GM19463 (cell line): ENCODE measurements around the gene SPECC1.
"Not testable (repeated sequence)": the region's sequence is repeated elsewhere in the genome, so short reads cannot be mapped to it uniquely, and the experiment has no call there.

Experiments
- ATAC-seq: cut with Tn5 transposase; IDR thresholded peaks from one replicate; pipeline ENCODE4 v1.9.1; 2021; ENCODE audit warnings: mild to moderate bottlenecking, moderate library complexity; ENCODE audit not compliant: unreplicated experiment

The SPECC1 gene

DNA sequence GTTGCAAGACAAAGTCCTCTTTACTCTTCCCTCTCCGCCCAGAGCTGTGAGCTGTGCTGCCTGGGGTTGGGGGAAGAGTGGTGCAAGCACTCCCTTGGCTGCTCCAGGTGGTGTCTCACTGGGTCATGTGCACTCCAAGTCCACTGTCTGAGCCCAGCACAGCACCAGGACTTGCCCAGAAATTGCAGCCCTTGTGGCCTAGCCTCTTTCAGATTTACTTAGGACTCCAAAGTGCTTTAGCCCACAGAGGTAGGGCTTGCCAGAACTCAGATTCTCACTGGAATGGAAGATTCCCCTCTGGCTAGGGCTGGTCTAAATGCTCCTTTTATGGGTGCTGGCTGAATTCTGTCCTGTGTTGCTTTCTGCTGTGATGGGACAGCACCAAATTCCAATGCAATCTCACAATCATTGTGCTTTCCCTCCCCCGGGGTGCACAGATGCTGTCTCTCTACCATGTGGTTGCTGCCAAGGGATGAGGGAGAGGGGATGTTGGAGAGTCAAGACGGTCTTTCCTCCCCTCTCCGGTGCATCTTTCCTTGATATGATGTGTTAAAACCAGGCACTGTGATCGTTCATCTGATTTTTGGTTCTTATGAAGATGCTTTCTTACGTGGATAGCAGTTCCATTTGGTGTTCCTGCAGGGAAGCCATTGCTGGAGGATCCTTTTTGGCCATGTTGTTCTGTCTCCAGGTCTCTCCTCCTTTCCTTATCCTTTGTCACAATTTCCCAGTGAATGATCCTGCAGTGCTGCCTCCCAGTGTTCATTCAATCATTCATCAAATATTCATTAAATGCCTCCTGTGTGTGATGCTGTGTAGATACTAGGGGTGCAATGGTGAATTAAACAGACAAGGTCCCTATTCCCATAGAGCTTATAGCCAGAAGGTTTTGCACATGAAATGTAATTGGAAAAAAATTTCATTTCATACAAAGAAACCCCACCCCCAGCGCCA is 216.3 kb downstream of the SPECC1 start:
- ATAC-seq, result no peak

DNA sequence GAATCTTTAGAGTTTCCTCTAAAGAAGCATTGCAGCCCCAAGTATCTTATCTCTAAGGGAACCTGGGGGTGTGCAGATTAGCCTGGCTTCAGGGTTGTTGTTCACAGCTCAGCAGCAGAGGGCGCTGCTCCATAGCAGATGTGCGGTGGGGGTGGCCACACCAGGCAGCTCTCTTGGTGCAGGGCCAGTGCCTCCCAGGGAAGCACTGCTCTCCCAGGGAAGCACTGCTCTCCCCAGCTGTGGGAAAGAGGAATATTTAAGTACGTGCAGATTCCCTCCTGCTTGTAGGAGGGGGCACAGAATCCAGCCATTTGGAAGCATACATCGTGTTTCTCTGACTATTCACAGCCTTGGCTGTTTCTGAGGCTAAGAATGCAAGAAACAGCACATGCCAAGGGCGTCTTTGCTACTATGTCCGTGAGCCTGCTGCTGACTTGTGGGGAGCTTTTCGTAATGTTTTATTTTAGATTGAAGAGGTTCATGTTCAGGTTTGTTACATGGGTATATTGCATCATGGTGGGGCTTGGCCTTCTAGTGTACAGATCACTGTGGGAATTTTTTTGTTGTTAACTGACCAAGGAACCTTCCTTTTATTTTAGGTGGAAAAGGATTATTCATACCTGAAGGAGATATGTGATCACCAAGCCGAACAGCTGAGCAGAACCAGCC is 217.8 kb downstream of the SPECC1 start:
- peak; percentile 62 for ATAC-seq

DNA sequence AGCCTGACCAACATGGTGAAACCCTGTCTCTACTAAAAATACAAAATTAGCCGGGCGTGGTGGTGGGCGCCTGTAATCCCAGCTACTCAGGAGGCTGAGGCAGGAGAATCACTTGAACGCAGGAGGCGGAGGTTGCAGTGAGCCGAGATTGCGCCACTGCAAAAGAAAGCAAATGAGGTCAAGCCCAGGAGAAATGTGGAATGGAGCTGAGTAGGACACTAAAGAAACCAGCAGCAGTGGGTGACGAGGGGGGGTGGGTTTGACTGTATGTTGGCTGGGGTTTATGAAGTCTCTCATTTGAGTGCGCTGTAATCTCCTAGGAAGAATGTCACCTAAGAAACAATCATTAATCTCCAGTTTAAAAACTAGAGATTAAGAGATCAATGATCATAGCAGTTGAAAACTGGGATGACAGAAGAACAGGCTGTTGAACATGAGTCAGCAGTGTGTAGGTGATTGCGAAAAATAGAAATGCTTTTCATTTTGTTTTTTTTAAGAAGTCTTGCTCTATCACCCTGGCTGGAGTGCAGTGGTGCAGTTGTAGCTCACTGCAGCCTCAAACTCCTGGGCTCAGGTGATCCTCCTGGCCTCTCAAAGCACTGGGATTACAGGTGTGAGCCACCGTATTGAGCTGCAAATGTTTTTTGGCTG is 218.7 kb downstream of the SPECC1 start:
- not testable (repeated sequence) for ATAC-seq

DNA sequence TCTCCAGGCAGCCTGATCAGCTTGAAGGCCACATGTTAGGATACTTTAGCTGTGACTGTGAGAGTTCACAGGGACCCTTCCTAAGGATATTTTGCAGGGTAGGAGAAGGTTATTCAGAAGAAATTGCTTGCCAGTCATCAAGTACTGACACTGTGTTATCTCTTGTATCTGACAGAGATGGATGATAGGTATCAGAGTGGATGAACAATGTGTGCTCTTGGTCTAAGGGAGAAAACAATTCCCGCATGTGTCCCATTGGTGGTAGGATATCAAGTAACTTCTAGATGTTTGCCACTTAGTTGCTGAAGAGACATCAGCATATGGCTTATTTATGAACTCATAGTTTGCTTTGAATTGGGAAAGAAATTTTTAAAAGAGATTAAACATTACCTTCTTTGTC is 219.3 kb downstream of the SPECC1 start:
- no peak for ATAC-seq

DNA sequence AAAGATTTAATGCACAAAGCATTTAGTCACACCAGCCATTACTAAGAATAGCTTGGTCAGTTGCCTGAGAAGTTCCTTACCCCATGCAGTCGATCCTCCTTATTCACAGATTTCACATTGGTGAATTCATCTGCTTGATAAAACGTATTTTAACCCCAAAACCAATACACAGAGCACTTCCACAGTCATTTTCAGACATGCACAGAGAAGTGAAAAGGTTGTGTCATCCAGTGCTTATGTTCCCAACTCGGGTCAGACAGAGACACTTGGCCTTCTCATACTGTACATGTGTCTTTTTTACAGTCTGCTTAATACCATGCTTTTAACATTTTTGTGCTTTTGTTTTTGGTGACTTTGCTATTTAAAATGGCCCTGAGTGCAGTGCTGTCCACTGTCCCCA is 219.7 kb downstream of the SPECC1 start:
- ATAC-seq, result no peak

DNA sequence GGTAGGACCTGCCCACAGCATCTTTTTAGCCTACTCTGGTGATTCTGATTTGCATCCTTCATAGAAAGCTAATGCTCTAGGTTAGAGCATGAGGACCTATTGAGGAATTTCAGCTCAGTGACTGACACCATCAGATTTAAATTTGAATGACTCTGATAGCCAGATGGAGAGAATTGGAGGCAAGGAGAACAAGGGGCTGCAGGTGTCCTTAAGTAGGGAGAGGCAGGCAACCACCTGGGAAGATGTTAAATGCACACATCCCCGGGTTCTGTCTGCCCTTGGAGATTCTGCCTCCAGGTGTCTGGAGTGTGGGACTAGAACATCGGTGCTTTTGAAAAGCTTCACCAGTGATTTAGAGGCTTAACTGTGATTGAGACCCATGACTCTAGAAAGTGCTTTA is 221.8 kb downstream of the SPECC1 start:
- no peak for ATAC-seq

DNA sequence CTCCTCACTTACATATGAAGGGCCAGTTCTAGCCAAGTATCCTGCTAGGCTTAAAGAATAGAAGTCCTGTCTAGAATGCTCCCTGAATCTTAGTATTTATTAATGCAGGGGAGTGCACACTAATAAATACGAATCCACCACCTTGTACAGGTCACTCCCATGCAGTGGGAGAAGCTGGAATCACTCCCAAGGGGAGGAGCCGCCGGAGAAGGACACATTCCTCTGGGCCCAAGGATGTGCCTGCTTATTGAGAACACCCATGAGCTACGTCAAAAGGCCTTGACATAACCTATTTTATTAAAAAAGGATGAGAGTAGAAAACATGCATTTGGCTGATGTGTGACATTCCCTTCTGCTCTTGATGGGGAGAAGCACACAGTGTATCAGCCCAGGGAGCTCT is 223.5 kb downstream of the SPECC1 start:
- ATAC-seq, result no peak

DNA sequence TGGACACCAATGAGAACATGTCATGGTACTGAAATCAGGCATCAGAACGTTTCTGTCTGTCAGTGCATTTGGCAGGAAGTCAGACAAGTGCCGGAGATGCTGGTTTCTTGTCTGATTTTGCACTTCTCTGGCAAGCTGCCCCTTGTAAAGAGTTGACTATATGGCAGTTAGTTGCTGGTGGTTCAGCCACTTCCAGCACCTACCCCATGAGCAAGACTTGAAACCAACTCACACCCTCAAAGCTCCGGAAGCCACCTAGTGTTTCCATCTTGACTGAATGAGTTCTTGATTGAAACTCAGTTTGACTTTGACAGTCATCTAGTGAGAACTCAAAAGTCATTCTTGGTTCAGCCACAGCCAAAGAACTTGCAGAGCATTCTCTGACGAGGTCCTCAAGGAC is 225.1 kb downstream of the SPECC1 start:
- ATAC-seq, result no peak

DNA sequence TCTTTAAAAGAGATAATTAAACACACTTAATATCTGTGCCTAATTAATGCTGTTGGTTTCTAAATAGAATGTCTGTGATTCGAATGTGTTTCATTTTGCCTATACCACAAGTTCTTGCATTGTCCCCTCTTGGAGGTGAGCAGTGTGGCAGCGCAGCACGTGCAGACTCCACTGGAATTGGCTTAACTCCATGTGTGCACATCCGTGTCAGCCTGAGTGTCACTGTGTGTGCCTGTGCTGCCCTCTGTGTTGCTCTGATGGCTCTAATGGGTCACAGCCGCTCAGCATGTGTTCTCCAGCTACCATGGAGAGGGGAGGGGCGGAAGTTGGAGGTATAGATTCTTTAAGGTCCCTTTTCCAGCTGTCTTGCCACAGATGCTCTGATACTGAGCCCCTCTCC is 226.6 kb downstream of the SPECC1 start:
- no peak for ATAC-seq

DNA sequence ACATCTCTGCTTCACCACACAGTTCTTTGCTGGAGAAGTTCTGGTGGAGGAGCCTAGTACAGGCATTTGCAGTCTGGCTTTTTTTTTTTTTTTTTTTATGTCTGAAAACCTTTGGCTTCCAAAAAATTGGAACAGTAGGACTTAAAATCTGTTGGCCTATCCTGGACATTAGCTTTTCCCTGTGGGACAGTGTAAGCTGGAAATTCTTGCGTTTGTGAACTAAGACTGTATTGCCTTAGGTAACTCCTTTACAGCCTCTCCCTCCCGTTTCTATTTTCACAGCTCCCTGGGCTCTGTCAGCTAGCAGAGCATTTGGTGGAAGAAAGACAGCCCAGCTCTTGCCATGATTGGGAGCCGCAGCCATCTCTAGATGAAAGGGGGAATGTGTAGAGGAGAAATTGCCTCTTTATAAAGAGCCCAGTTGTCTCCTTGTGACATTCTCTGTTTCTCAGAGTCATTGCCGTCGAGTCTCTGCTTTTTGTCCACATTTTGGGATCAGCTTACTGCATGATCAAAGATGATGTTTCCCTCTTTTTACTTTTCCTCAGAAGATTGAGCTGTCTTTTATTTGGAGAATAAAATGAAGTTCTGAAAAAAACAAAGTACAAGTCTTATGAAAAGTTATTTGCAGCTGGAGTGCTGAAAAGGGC is 227.5 kb downstream of the SPECC1 start:
- ATAC-seq, result no peak

DNA sequence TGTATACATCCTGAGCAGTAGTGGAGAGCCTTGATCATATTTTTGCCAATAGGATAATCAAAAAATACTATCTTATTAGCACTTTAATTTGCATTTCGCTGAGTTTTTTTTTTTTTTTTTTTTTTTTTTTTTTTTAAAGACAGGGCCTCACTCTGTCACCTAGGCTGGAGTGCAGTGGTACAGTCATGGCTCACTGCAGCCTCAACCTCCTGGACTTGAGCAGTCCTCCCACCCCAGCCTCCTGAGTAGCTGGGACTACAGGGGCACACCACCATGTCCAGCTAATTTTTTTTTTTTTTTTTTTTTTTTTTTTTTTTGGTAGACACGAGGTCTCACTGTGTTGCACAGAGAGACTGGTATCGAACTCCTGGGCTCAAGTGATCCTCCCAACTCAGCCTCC is 230.6 kb downstream of the SPECC1 start:
- ATAC-seq, result not testable (repeated sequence)

DNA sequence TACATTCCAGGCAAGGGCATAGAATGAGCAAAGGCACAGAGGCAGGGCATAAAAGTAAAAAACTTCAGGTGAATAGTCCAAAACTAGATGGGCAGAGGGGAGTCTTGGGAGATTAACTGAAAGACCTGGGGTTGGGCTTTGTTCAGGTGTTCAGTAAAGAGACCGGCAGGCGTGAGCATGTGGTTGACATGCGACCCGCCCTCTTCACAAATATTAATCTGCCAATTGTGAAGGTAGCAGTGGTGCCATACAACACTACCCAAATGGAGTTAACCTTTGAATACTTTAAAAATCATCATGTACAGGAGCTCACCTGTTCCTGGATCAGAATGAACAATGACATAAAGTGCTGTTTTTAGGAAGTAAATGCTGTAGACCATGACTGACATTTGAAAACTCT is 232.7 kb downstream of the SPECC1 start:
- no peak for ATAC-seq

DNA sequence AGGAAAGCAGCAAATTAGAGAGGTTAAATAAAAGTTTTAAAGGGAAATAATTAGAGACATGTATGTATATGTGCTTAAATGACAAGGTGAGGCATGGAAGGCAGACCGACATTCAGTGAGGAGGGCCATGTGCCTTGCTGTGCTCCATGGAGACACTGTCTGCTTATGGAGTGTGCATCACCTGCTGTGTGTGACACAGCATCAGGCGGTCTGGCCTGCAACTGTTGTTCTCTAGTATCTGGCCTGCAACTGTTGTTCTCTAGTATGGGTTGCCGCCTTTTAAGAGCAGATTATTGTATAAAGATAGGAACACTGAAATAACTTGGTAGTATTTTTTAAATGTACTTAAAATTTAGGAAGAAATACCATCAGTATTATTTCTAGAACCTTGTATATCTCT is 233.1 kb downstream of the SPECC1 start:
- no peak for ATAC-seq

DNA sequence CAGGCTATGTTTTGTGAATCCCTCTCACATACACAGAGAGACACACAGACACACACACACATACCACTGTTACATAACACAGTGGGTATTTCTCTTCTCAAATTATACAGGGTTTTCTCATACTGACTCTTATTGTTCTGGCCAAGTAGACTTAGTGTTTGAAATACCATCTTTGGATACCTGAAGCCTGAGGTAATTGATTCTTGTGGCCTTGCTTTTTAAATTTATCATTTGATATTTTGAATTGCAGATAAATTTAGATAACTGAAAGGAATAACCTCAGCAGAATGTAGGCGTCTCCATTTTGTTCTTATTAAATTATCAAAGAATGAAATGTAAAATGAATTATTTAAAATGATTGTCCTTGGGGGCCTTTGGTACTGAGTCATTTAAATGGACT is 234.4 kb downstream of the SPECC1 start:
- ATAC-seq, result no peak

DNA sequence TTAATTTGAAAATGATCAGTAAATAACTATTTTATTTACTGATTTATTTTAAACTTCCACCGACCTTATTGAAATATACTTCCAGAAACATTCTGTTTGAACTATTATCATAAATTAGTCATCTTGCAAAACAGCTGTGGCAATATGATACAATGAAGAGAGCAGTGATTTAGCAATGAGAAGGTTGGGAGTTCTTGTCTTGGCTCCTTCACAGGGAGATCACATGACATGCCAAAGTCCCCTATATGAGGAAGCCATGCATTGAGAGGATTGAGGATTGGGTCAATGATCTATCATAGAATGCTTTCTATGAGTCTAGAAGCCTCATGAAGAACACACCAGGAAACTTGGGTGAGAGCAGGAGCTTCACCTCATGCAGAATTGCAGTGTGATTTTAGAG is 235.5 kb downstream of the SPECC1 start:
- ATAC-seq, result no peak

DNA sequence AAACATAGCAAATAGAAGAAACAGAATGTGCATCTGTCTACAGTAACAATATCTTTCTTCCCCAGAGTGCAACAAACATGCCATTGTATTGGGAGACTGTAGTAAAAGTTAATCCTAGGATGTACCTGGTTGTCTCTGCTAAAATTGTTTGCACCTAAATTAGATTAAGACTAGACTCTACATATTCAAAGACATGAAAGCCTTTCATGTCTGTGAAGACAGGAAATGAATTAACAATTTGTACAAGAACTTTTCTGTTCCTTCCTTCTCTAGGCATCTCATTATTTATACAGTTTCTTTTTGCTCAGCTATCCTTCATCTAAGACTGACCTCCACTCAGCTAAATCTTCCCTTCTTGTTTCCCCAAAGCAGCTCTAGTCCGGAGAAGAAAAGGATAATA is 237.5 kb downstream of the SPECC1 start:
- ATAC-seq, result no peak

DNA sequence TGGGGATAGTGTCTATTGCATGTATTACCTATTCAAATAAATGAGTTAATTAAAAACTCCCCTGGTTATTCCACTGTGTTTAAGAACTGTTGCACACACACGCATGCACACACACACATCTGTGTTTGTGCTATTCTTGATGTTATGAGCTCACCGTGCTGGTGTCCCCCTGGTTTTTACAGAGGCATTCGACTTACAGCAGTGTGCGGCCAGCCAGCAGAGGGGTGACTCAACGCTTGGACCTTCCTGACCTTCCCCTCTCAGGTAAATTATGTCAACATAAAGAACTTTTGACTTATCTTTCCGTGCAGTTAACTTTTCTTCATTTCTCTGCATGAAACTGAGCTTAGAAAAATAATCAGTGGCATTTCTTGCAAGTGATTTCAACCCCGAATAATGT is 244.2 kb downstream of the SPECC1 start:
- ATAC-seq, result no peak

DNA sequence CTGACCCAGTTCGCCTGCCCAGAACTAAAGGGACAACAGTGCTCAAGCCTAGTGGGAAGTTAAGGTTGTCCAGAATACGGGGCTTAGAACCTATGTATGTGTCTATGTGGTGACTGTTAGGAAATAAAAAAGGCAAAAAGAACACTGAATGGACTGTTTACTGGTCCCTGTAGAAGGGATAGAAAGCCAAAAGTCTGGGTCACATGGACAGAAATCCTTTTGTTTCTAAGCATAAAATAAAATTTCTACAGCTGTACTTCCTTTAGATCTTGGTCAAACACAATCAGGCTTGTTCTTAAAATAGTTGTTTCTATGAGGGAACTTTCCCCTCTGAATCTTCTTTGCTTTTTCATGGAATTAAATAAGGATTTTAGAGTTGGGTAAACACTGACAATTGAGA is 245.4 kb downstream of the SPECC1 start:
- ATAC-seq, result no peak

DNA sequence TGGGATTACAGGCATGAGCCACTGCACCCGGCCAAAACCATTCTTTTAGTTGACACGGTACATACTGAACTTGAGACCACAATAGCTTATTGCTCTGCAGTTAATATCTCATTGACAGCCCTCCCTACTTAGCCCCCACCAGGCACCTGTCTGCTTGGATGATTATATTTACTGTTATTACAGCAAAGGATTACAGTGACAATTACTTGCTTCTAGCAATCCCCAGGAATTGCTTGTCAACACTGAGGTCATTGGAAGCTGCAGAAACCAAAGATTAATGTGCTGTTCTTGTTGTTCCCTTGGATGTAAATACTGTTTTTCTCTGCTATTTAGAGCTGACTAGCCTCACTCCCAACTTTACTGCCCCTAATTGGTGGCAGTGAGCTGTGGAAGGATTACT is 247.0 kb downstream of the SPECC1 start:
- no peak for ATAC-seq

DNA sequence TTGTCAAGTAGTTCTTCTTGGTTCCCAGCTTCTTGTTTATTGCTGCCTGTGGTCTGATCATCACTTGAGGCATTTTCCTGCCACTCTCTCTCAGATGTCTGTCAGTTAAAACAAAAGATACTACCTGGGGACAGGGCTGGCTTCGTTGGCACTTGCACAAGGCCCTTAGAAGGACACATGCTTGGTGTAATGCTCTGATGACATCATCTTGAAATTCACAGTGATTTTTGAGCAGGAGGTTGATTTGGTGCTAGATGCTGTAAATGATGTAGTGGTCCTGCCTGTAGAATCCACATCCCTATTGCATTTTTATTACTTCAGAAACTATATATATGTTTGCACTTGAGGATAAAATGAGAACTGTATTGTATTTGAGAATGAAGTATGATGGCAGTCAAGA is 247.8 kb downstream of the SPECC1 start:
- no peak for ATAC-seq

DNA sequence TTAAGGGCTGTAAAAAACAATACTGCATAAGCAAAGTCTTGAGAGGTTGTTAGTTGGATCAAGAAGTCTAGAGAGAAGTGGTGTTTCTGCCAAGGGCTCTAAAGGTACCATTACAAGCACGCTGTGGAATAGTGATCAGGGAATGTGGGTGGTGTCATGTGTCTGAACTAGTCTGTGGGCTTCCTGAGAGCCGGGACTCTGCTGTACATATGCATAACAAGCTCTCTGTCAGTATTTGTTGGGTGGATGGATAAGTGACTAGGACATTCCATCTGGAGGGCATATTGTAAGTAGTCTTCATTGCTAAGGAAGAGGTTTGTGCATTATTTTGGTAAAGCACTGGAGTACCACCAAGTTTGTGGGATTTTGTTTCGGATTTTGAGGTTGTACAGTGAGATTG is 248.6 kb downstream of the SPECC1 start:
- no peak for ATAC-seq
